HEK293T (cell line): ENCODE data around the gene PFN2.

Source experiments
- BHLHE40 ChIP-seq: fragments of 450-650 bp; IDR thresholded peaks from 2 replicates; pipeline ENCODE4 v1.6.1; 2016; ENCODE audit warnings: mild to moderate bottlenecking, moderate library complexity, borderline replicate concordance
- CTBP1 ChIP-seq: fragments of 450-650 bp; IDR thresholded peaks from 2 replicates; pipeline ENCODE4 v1.6.1; 2016; ENCODE audit warnings: borderline replicate concordance
- ELF4 ChIP-seq: fragments of 450-650 bp; IDR thresholded peaks from 2 replicates; pipeline ENCODE4 v1.6.1; 2017; ENCODE audit warnings: antibody characterized with exemption
- FOXA1 ChIP-seq: fragments of 450-650 bp; IDR thresholded peaks from 2 replicates; pipeline ENCODE4 v1.6.1; 2016; ENCODE audit warnings: mild to moderate bottlenecking
- SP1 ChIP-seq: fragments of 450-650 bp; IDR thresholded peaks from 2 replicates; pipeline ENCODE4 v1.6.1; 2017
- SUZ12 ChIP-seq: fragments of 450-650 bp; IDR thresholded peaks from 2 replicates; pipeline ENCODE4 v1.6.1; 2016; ENCODE audit warnings: mild to moderate bottlenecking

DNA sequence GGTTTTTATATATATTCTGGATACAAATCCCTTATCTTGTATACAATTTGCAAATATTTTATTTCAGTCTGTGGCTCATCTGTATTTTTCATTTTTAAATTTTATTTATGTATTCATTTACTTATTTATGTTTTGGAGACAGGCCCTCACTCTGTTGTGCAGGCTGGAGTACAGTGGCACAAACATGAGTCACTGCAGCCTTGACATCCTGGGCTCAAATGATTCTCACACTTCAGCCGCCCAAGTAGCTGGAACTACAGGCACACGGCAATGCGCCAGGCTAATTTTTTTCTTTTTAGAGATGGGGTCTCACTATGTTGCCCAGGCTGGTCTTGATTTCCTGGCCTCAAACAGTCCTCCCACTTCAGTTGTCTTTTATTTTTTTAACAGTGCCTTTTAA is 50.6 kb downstream of the PFN2 start:
- TF ChIP-seq ELF4 = no peak
- TF ChIP-seq BHLHE40 = no peak
- no peak for TF ChIP-seq CTBP1
- no peak for TF ChIP-seq SP1
- TF ChIP-seq FOXA1 = no peak
- no peak for TF ChIP-seq SUZ12
